ENCODE measurements around the gene AFAP1.

Gene AFAP1

GRCh38 chr4:7802093-7802726 lies 137.5 kb downstream of the AFAP1 start:
- DNase-seq (ENCODE audit: extremely low spot score) = peak; percentile 84
- TF ChIP-seq SUZ12 (IDR thresholded peaks at IDR 0.05) (no peak), L3MBTL2 (conservative IDR thresholded peaks at IDR 0.05) (no peak), SP1 (IDR thresholded peaks at IDR 0.05) (no peak), CTBP1 (IDR thresholded peaks at IDR 0.05; ENCODE audit: borderline replicate concordance) (no peak), FOXA1 (IDR thresholded peaks at IDR 0.05) (no peak), LEF1 (IDR thresholded peaks at IDR 0.05; ENCODE audit: borderline replicate concordance) (no peak), FOXK2 (IDR thresholded peaks at IDR 0.05) (no peak), BHLHE40 (IDR thresholded peaks at IDR 0.05; ENCODE audit: borderline replicate concordance) (no peak), NFRKB (IDR thresholded peaks at IDR 0.05) (no peak), HDGF (IDR thresholded peaks at IDR 0.05; ENCODE audit: borderline replicate concordance) (no peak), FOXM1 (IDR thresholded peaks at IDR 0.05; ENCODE audit: borderline replicate concordance) (no peak), ARNT (IDR thresholded peaks at IDR 0.05) (no peak), ZNF384 (IDR thresholded peaks at IDR 0.05) (no peak), PKNOX1 (IDR thresholded peaks at IDR 0.05) (no peak), ELF4 (IDR thresholded peaks at IDR 0.05) (no peak), TARDBP (IDR thresholded peaks at IDR 0.05) (no peak)
- ChIA-PET POLR2A (no interaction called here), CTCF (interaction anchor here (0.6 to 2.5 kb wide), 33 partner anchors 9 to 745 kb away, joined by 3 to 16 read pairs (median 4); no protein-coding TSS in a partner anchor)

- TF ChIP-seq CTBP1 (IDR thresholded peaks at IDR 0.05; ENCODE audit: borderline replicate concordance) (no peak), SUZ12 (IDR thresholded peaks at IDR 0.05) (no peak), LEF1 (IDR thresholded peaks at IDR 0.05; ENCODE audit: borderline replicate concordance) (no peak), BHLHE40 (IDR thresholded peaks at IDR 0.05; ENCODE audit: borderline replicate concordance) (no peak), TARDBP (IDR thresholded peaks at IDR 0.05) (no peak), HDGF (IDR thresholded peaks at IDR 0.05; ENCODE audit: borderline replicate concordance) (no peak), FOXA1 (IDR thresholded peaks at IDR 0.05) (no peak), NFRKB (IDR thresholded peaks at IDR 0.05) (no peak), ARNT (IDR thresholded peaks at IDR 0.05) (no peak), FOXM1 (IDR thresholded peaks at IDR 0.05; ENCODE audit: borderline replicate concordance) (no peak), ELF4 (IDR thresholded peaks at IDR 0.05) (no peak), SP1 (IDR thresholded peaks at IDR 0.05) (no peak), PKNOX1 (IDR thresholded peaks at IDR 0.05) (no peak), FOXK2 (IDR thresholded peaks at IDR 0.05) (no peak), ZNF384 (IDR thresholded peaks at IDR 0.05) (no peak)
- CTCF ChIA-PET = interaction anchor here (0.6 to 2.5 kb wide), 24 partner anchors 9 to 364 kb away, joined by 3 to 16 read pairs (median 4); no protein-coding TSS in a partner anchor
- no peak for DNase-seq (ENCODE audit: extremely low spot score)
- POLR2A ChIA-PET = no interaction called here
Measured at GRCh38 chr4:7801641-7802040, 138.0 kb downstream of the AFAP1 start.

- no peak for DNase-seq (ENCODE audit: extremely low spot score)
- CTCF ChIA-PET = interaction anchor here (1.8 to 2.5 kb wide), 2 partner anchors 20 to 40 kb away, joined by 6 to 16 read pairs; no protein-coding TSS in a partner anchor
- POLR2A ChIA-PET = no interaction called here
- TF ChIP-seq CTBP1 (IDR thresholded peaks at IDR 0.05; ENCODE audit: borderline replicate concordance) (no peak), LEF1 (IDR thresholded peaks at IDR 0.05; ENCODE audit: borderline replicate concordance) (no peak), FOXA1 (IDR thresholded peaks at IDR 0.05) (no peak), BHLHE40 (IDR thresholded peaks at IDR 0.05; ENCODE audit: borderline replicate concordance) (no peak), ELF4 (IDR thresholded peaks at IDR 0.05) (no peak), ZNF384 (IDR thresholded peaks at IDR 0.05) (no peak), PKNOX1 (IDR thresholded peaks at IDR 0.05) (no peak), TARDBP (IDR thresholded peaks at IDR 0.05) (no peak), L3MBTL2 (conservative IDR thresholded peaks at IDR 0.05) (no peak), ARNT (IDR thresholded peaks at IDR 0.05) (no peak), NFRKB (IDR thresholded peaks at IDR 0.05) (no peak), FOXM1 (IDR thresholded peaks at IDR 0.05; ENCODE audit: borderline replicate concordance) (no peak), SUZ12 (IDR thresholded peaks at IDR 0.05) (no peak), FOXK2 (IDR thresholded peaks at IDR 0.05) (no peak), HDGF (IDR thresholded peaks at IDR 0.05; ENCODE audit: borderline replicate concordance) (no peak), SP1 (IDR thresholded peaks at IDR 0.05) (no peak)
Measured at GRCh38 chr4:7801001-7801400, 138.7 kb downstream of the AFAP1 start.

- TF ChIP-seq ARNT (IDR thresholded peaks at IDR 0.05) = no peak
- no peak for TF ChIP-seq FOXA1 (IDR thresholded peaks at IDR 0.05)
- TF ChIP-seq FOXK2 (IDR thresholded peaks at IDR 0.05) = no peak
- TF ChIP-seq SP1 (IDR thresholded peaks at IDR 0.05) = no peak
- TF ChIP-seq SUZ12 (IDR thresholded peaks at IDR 0.05) = no peak
- TF ChIP-seq HDGF (IDR thresholded peaks at IDR 0.05; ENCODE audit: borderline replicate concordance) = no peak
- no peak for TF ChIP-seq BHLHE40 (IDR thresholded peaks at IDR 0.05; ENCODE audit: borderline replicate concordance)
- DNase-seq (ENCODE audit: extremely low spot score) = no peak
- ChIA-PET CTCF (no interaction called here), POLR2A (no interaction called here)
Measured at GRCh38 chr4:7800410-7800809, 139.3 kb downstream of the AFAP1 start.

- ChIA-PET POLR2A (interaction anchor here (0.5 kb wide), 1 partner anchor 26 kb away, joined by 3 read pairs; no protein-coding TSS in a partner anchor), CTCF (no interaction called here)
- no peak for DNase-seq (ENCODE audit: extremely low spot score)
- no peak for TF ChIP-seq PKNOX1 (IDR thresholded peaks at IDR 0.05)
- no peak for TF ChIP-seq FOXM1 (IDR thresholded peaks at IDR 0.05; ENCODE audit: borderline replicate concordance)
- no peak for TF ChIP-seq FOXA1 (IDR thresholded peaks at IDR 0.05)
- no peak for TF ChIP-seq ARNT (IDR thresholded peaks at IDR 0.05)
- TF ChIP-seq L3MBTL2 (conservative IDR thresholded peaks at IDR 0.05) = no peak
- TF ChIP-seq TARDBP (IDR thresholded peaks at IDR 0.05) = no peak
- TF ChIP-seq HDGF (IDR thresholded peaks at IDR 0.05; ENCODE audit: borderline replicate concordance) = no peak
- no peak for TF ChIP-seq NFRKB (IDR thresholded peaks at IDR 0.05)
- no peak for TF ChIP-seq SUZ12 (IDR thresholded peaks at IDR 0.05)
- TF ChIP-seq FOXK2 (IDR thresholded peaks at IDR 0.05) = no peak
Measured at GRCh38 chr4:7799736-7800135, 139.9 kb downstream of the AFAP1 start.
